ENCODE data around the gene GABRG3.

The GABRG3 gene

DNA sequence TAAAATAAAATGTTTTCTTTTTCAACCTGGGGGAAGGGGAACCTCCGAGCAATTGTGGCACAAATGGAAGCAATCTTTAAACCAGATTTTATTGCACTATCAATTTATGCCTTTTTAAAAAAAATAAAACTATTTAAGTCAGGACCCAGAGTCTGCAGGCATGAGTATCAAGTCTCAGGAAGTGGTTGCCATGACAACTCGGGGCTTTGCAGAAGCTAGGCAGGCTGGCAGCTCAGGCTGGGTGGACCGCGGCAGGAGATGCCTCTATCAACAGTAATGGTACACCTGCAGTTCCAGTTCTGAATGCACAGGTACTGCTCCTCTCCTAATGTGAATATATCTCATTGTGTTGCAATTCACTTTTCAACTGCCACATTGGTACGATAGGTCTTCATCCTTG lies 447.7 kb downstream of the GABRG3 start:
- DNase-seq = peak; percentile 17 to 92 (median 59)
- intact Hi-C loops (cut with DNase I) = no loop called here

DNA sequence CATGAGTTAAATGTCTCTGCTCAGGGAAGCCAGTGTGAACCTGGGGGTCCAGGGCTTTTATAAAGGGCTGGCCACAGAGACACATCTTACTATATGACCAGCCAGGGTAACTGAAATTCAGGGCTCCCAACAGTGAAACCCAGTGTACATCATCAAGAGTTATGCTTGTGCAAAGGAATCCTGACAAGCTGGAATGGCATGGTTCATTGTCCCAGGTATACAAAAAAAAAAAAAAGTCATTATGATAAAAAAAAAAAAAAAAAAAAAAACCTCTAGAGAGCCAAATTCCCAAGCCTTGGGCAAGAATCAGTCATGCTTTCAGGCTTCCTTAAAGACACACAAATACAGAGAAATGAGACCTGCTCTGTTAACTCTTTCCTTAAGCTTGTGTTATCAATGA lies 452.0 kb downstream of the GABRG3 start:
- DNase-seq = no peak
- intact Hi-C loops (cut with DNase I) = no loop called here

DNA sequence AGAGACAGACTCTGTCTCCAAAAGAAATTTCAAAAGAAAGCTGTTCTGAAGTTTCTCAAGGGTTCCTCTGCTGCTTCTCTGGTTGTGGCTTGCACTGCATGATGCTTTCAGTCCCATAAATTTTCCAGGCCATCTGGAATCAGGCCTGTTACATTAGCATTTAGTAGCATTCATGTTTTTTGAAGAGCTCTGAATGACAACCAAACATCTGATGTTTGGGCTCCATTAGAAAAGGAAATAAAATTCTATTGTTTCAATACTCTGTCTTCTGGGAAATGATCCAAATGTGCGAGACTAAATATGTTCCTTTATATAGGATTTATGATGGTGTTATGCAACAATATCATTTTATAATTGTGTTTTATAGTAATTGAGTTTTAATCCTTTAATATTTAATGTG lies 455.8 kb downstream of the GABRG3 start:
- no peak for DNase-seq
- intact Hi-C loops (cut with DNase I) = no loop called here

DNA sequence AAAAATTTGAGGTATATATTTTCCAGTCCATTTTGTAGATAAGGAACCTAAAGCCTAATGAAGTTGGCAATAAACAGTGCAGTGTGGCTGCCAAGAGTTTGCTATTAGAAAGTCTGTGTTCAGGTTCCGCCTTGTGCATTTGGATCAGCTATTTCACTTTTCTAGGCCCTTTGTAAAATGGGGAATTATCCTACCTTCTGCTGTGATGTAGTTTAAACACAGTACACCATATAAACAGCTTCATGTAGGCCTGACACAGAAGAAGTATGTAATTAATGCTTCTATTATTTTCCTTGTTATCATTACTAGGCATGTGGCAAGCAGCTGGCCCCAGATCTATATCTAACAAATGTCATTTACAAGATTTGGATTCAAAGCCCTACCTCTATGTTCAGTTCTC lies 456.3 kb downstream of the GABRG3 start:
- intact Hi-C loops (cut with DNase I) = no loop called here
- DNase-seq = no peak

DNA sequence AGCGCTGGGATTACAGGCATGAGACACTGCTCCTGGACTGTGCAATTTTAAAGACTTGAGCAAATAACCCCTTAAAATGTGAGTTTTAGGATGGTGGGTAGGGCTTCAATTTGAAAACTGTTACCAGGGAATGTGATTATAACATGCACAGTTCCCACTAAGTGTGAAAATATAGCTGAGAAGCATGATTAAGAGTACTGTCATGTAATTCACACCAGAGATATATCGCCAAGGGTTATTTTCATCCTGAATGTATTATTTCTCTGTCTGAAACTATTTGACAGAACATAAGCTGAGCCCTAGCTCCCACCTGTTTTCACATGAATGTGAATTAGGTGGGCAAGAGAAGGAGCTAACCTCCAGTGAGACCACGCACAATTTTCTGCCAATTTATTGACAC lies 457.2 kb downstream of the GABRG3 start:
- intact Hi-C loops (cut with DNase I) = no loop called here
- DNase-seq = no peak

DNA sequence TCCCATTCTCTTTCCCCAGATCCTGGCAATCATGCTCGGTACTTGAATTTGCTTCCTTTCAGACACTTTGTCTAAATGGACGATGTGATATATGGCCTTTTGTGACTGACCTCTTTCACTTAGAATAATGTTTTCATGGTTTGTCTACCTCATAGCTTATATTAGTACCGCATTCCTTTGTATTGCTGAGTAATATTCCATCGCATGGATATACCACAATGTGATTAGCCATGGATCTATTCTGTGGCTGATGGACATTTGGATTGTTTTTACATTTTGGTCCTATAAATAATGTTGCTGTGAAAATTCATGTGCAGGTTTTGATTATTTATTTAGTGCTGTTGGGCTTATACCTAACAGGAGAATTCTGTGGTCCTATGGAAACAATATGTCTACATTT lies 458.6 kb downstream of the GABRG3 start:
- intact Hi-C loops (cut with DNase I) = no loop called here
- no peak for DNase-seq

DNA sequence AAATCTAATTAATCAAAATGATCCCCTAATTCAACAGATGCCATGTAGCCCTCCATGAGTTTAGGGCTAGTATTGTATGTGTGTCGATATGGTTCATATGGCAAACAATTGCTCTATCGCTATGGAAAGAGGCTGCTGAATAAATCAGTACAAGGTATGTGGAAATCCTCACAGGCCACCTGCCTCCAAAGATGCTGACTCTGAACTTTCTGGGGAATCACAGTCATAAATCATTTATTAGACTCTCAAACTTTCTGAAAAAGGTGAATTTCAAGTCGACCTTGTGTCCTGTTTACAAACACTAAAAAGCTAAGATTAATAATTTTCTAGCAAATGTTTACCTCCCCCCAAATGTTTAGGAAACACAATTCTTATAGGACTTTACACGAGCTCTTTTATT lies 462.6 kb downstream of the GABRG3 start:
- DNase-seq = no peak
- intact Hi-C loops (cut with DNase I) = no loop called here

DNA sequence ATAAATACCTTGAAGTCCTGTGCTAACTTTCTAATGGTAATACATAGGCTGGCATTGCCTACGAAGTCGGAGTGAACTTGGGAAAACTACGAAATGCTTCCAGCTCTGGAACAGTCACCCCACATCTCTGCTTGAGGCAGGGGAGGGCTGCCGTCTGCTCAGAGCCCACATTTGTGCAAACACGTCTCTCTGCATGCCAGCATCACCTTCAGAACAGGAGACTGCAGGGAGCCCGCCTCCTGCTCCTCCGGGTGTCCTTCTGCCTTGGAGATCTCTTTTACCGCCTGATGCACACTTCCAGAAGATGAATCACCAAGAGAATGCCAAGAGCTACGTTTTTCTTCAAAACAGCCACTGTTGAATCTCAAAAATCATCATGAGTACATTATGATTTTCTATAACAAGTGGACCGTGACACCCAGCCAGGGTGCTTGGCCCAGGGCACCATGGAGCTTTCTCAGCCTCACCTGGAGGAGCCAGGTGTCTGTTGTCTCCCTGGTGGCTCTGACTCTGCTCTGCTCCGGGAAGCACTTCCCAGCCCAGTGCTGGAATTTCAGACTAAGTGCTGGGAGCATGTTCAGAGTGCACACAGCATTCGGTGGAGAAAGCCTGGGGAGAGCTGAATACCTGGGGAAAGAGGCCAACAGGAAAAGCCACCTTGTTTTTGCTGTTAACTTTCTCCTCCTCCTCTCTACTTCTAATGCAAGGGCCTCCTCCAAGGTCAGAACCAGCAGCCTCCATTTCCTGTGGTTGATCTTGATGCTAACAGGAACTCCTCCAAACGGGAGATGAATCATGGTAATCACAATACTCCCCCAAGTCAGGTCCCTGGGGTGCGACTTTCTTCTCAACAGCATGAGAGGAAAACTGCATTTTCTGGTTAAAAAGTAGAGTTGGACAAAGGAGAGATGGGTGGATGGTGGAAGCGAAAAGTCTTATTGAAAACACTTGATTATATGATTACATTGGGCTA lies 467.7 kb downstream of the GABRG3 start:
- DNase-seq = no peak
- intact Hi-C loops (cut with DNase I) = no loop called here

DNA sequence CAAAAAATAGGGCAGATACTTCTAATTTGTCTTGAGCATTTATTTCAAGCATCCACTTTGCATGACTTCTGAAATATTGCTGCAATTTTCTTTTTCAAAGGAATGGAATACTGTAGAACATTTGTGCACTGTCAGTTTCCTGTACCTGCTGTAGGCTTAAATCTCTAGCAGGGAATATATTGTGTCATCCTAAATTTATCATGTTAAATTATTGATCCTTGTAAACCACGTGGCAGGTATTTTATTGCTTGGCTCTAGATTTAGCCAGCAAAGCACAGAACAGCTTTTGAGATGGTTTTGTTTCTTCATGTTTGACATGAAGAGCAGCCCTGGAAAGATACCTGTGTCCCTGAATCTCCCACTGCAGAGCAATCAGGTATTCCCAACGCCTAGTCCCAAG lies 470.1 kb downstream of the GABRG3 start:
- intact Hi-C loops (cut with DNase I) = no loop called here
- DNase-seq = no peak

DNA sequence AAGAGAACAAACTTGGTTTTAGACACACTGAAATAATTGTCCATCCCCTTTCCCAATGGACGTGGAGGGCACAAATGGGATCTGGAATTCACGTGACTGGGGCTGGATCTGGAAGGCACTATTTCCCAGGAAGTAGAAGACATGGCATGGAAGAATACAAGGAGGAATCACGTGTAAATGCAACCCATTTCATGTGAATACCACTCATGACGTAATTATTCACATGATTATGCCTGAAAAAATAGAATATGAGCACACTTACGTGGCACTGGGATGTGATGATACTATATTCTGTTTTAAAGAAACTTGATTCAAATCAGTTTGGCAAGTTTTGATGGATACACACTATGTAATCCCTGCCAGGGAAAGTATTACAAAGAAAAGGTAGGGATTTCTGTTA lies 477.3 kb downstream of the GABRG3 start:
- intact Hi-C loops (cut with DNase I) = no loop called here
- DNase-seq = no peak

DNA sequence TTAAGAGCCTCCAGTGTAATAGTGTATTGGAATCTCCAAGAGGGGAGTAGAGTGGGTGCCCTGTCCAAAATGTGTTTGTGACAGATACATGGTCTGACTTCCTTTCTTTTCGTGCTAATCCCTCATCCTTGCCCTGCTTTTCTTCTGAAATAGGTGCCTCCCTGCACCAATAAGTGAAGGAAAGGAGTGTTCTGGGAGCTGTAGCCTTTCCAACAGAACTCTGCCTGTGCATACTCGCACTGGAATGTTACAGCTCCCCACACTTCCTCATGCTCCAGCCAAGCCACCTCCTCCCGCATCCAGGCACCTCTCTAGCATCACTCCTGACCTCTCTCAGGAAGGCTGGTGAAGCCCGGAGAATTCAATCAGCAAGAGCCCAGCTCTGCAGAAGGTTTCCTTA lies 478.0 kb downstream of the GABRG3 start:
- intact Hi-C loops (cut with DNase I) = no loop called here
- no peak for DNase-seq

DNA sequence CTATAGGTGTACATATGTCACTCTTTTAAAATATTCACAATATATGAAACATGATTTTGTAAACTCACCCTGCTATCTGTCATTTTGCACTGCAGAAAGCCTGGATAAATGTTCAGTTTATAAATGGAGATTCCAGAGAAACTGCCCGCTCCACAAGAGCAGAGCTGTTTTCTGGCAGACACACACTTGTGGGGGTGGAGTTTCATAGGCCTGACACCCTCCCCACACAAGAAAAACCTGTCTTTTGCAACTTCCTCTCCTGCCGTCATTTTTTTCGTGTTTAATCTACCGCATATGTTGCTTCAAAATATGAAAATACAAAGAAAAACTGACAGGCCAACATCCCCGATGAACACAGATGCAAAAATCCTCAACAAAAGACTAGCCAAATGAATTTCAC lies 479.0 kb downstream of the GABRG3 start:
- intact Hi-C loops (cut with DNase I) = no loop called here
- DNase-seq = no peak

DNA sequence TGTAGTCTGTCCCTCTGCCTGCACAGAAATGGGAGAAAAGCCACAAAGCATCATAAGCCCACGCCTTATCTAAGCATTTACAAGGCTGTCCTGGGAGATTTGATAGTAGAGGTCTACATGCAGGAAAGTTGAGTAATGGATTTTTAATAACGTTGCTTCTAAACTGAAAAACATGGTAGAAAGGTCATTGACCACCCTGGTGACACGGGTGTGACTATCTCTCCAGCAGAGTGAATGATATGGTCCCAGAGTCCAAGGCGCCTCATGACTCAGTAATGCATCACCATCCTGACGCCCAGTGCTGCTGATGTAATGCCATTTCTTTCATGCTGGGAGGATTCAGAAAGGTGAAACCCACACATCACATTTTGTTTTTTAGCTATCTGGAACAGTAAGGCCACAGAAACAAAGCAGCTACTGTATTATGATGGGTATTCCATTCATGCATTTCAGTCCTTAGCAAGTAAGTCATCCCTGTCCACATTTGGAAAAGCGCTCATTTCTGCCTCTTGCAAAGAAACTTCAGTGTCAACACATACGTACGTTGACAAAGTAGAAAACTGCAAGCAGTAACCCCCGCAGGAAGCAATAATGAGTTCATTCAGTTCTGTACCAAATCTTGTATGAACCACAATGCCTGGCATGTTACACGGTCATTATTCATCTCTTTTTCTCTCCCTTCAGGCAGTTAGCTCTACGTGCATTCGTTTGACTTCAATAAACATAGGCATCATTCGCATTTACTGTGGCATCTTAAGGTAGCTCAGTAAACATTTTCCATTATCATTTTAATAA lies 483.5 kb downstream of the GABRG3 start:
- no peak for DNase-seq
- intact Hi-C loops (cut with DNase I) = no loop called here

DNA sequence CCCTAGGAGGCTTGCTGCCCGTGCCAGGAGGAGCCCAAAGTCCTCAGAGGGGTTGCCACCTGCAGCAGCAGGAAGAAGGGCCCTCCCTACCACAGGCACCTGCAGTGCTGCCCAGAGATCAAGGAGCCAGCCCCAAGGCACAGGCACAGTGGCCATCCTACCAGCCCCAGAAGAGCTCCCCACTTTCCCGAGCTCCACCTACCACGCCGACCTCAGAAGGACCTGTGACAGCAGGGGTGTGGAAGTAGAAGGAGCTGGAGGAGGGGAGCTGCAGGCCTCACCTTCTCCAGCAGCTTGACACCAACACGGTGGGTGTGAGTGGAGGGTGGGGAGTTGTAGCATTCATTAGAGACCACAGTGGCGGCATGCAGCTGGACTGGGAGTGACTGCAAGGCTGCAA lies 485.8 kb downstream of the GABRG3 start:
- DNase-seq = no peak
- intact Hi-C loops (cut with DNase I) = no loop called here

DNA sequence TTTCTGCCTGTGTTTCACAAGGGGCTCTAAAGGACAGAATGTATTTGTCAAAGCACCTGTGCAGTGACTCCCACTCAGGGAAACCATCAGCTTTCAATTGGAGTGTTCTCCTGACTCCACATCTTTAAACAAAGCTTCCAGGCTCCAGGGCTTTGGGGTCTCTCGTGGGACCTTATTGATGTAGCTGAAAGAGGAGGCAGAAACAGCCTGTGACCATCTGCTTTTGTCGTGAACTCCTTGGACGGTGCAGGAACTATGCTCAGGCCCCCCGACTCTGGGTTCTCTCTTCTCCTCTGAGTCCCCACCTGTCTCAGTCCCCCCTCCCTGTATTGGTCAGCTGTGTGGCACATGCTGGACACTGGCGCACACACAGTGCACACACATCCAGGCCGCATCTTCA lies 486.8 kb downstream of the GABRG3 start:
- DNase-seq = no peak
- intact Hi-C loops (cut with DNase I) = no loop called here

DNA sequence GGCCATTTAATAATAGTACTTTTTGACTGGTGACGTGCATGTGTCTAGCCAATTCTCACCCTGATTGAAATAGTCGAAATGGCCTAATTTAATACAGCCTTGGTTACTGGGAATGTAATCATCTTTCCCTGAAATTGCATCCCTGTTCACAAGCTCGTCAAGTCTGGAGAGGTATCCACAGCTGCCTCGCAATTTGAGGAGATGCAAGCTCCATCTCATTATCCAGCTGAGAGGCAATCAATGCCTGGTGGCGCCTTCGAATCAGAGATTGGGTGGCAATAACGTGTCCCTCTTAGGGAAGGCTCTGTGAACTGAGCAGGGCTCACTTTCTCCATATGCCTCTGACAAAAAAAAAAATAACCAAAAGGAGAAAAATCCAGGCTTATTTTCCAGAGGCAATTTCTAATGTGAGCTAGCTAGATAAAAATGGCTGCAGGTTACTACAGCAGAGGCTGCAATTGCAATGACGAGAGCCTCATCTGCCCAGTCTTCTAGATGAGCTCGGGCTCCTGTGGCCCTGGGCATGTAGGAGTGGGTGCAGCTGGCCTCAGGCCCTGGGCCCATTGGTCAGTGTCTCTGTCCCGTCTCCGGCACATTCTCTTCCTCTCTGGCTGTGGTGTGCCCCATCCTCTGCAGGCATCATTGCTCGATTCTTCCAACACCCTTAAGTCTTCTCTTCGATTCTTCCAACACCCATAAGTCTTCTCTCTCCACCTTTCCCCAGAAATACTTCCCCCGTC lies 487.5 kb downstream of the GABRG3 start:
- DNase-seq = no peak
- intact Hi-C loops (cut with DNase I) = no loop called here

DNA sequence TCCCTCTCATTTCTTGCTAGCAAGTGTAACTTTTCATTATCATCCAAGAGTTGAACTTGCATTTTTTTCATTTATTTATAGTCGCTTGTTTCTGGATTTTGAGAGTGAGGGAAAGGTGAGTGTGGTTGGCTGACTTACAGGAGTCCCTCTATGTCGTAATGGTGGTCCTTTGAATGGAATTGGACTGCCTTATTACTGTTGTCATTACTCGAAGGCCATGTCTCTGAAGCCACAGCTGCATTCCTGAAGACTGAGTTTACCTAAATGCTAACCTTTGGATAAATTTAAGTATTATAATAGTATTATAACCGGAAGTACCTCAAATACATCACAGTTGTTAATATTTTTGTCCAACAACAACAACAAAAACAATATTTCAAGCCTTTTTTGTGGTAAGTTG lies 488.9 kb downstream of the GABRG3 start:
- DNase-seq = no peak
- intact Hi-C loops (cut with DNase I) = no loop called here

DNA sequence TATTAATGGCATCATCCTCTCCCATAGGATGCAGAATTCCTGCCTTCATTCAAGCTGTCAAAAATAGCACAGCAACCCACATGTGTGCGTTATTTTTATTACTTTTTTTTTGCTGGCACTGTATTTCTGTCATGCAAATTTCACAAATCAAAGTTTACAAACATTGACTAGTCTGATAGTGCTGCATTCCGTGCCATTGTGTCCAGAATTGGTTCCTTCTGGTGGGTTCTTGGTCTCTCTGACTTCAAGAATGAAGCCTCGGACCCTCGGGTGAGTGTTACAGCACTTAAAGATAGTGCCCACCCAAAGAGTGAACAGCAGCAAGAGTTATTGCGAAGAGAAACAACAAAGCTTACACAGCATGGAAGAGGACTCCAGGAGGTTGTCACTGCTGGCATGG lies 490.2 kb downstream of the GABRG3 start:
- intact Hi-C loops (cut with DNase I) = no loop called here
- DNase-seq = no peak

DNA sequence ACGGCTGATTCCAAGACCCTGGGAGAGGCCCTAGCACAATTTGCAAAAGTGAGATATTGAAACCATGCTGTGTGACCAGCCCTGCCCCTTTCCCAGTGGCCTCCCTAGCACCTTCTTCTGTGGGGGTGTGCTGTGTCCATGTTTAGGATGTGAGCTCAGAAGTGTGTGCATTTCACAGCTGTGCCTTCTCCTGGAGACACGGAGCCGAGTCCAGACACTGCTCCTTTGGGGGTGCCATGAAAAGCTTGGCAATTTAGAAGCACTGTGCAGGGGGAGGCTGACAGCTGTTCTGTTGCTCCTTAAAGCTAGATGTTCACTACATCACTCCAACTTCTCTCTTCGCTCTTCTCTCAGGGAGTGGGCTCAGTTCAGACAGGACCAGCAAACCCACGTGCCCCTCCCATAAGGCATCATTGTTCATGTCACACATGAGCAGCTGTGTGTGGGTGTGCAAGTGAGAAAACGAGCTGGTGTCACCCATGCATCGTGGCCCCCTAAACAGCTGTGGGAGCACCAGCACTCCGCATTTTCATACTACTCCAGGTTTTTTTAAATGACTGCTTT lies 492.6 kb downstream of the GABRG3 start:
- intact Hi-C loops (cut with DNase I) = no loop called here
- no peak for DNase-seq
